Measurements from ENCODE around the gene ADAP1.

Gene ADAP1

GRCh38 chr7:894164-894867 lies 60.2 kb downstream of the ADAP1 start:
- DNase-seq (ENCODE audit: low spot score), result no peak

GRCh38 chr7:893686-894085 lies 60.8 kb downstream of the ADAP1 start:
- DNase-seq (ENCODE audit: low spot score), result no peak

- DNase-seq (ENCODE audit: low spot score), result no peak
These were observed 61.6 kb downstream of the ADAP1 start for GRCh38 chr7:892648-893593.

DNA sequence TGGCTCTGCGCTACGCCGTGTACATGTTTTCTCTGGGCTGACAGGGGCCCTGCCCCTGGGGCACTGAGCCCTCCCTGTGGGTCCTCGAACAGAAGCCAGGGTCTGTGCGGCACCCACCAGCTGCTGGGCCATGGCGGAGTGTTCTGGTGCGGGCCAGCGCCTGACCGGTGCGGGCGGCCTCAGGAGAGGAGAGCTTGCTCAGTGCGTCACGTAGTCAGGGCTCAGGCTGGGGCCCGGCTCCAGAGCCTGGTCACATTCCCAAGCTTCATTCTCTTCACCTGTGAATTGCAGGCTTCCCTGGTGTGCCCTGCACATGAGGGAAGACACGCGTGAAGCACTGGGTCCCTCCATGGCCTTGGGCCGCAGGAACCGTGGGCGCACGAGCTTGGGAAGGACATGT lies 62.7 kb downstream of the ADAP1 start:
- no peak for DNase-seq (ENCODE audit: low spot score)

DNA sequence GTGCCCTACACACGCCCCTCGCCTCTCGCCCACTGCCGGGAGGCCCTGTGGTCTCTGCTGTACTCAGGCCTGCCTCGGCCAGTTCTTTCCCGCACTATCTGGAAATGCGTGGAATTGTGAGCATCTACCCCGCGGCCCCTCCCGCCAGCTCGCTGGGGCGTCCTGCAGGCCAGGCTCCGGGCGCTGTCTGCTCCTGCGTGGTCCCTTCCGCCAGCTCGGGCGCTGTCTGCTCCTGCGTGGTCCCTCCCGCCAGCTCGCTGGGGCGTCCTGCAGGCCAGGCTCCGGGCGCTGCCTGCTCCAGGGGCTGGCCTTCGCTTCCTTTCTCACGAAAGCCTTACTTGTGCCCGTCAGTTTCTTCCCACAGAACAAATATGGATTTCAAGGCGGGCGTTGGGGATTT lies 63.2 kb downstream of the ADAP1 start:
- no peak for DNase-seq (ENCODE audit: low spot score)

GRCh38 chr7:890868-891267 lies 63.6 kb downstream of the ADAP1 start:
- DNase-seq (ENCODE audit: low spot score), result no peak

DNA sequence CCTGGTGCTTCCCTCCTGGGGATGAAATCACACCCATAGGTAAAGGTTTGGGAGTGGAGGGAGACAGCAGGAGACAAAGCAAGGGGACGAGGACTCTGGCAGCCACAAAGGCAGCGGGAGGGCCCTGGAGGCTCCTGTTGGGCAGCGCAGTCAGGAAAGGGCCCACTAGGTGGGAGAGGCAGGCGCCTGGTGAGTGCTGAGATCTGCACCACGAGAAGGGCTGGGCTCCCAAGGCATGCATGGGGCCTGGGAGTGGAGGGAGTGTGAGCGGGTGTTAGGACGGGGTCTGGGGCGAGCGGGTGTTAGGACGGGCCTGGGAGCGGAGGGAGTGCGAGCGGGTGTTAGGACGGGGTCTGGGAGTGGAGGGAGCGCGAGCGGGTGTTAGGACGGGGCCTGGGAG lies 65.1 kb downstream of the ADAP1 start:
- no peak for DNase-seq (ENCODE audit: low spot score)

DNA sequence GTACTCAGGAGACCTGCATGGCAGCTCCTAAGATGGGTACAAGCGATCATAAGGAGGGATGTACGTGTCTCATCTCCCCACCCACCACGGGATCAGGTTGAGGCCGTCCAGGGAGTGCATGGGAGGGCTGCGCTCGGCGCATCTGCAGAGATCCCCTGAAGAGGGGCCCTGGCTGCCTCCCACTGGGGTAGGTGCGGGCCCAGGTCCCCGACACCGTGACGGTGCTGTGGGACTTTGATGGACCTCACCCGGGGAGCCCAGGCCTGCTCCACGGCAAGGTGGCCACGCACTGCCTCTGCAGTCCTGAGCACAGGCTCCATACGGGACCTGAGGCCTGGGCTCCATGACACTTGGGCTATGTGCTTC lies 65.5 kb downstream of the ADAP1 start:
- DNase-seq (ENCODE audit: low spot score), result no peak

GRCh38 chr7:888081-889024 lies 66.1 kb downstream of the ADAP1 start:
- no peak for DNase-seq (ENCODE audit: low spot score)

- DNase-seq (ENCODE audit: low spot score), result no peak
These were observed 67.0 kb downstream of the ADAP1 start for GRCh38 chr7:887488-887820.

- no peak for DNase-seq (ENCODE audit: low spot score)
These were observed 67.6 kb downstream of the ADAP1 start for GRCh38 chr7:886626-887487.

GRCh38 chr7:885893-886625 lies 68.4 kb downstream of the ADAP1 start:
- no peak for DNase-seq (ENCODE audit: low spot score)

GRCh38 chr7:885261-885892 lies 69.1 kb downstream of the ADAP1 start:
- no peak for DNase-seq (ENCODE audit: low spot score)

GRCh38 chr7:884191-885003 lies 70.1 kb downstream of the ADAP1 start:
- DNase-seq (ENCODE audit: low spot score), result no peak

DNA sequence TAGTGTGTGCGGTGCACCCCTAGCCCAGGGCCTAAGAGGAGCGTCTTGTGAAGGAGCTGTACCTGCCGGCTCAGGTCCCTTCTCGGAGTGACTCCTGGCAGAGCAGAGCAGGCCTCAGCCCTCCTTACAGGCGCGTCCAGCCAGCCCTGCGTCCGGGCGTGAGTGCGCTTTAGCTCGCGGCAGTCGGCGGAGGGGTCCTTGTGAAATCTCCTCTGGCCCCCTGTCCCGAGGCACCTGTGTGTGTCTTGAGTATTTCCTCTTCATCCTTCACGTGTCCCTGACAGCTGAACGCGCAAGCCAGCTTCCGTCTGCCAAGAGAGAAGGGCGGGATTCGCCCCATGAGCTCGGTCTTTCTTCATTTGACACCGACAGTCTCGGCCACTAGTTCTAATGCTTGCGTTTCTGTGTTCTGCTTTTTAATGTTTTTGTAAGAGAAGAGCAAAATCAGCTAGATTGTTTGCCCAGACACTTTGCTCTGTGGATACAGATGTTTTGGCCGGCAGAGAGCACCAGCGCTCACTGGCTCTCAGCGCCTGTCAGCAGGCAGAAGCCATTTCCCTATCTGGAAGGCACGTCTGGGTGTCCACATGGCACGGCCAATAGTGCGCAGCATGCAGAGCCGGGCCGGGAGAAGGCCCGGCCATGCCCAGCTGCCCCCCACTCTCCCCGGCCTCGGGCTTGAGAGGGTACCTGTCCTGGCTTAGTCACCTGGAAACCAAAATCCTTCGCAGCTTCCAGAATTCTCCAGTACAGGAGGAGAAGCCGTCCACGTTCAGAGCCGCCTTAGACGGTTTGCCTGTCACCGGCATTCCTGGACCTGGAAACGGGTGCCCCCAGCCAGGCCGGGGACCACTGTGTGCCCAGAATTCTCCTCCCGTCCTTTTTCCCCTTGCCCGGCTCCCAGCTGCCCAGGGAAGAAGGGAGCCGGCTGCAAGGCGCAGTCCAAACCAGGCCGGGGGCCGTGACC lies 71.1 kb downstream of the ADAP1 start:
- no peak for DNase-seq (ENCODE audit: low spot score)

DNA sequence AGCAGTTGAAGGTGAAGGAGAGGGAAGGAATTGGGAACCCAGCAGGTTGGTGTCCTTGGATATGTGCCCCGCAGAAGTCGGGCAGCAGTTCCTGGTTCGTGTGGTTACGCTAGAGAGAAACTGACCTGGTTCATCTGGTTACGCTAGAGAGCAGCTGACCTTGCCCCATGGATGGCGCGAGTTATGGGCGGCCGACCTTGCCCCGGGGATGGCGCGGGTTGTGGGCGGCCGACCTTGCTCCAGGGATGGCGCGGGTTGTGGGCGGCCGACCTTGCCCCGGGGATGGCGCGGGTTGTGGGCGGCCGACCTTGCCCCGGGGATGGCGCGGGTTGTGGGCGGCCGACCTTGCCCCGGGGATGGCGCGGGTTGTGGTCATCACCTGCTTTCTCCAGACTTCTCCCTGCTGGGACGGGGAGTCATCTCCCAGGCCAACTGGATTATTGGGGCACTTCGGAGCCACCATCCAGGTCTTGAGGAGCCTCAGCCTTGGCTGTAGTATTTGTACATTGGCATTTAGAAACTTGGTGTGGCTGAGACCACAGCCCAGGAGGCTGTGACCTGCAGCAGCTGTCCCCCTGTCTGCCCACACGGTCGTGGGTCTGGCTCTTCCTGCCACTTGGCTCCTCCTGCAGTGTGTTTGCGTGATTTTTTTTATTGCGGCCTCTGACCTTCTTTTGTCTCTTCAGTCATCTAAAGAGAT lies 72.0 kb downstream of the ADAP1 start:
- no peak for DNase-seq (ENCODE audit: low spot score)

GRCh38 chr7:881441-882234 lies 72.8 kb downstream of the ADAP1 start:
- no peak for DNase-seq (ENCODE audit: low spot score)
